GM06990 (cell line): ENCODE measurements around the gene FGR.

ENCODE experiments used
- DNase-seq: peaks from one replicate; pipeline ENCODE4 v3.0.0-alpha.2; 2011; ENCODE audit not compliant: insufficient read length; ENCODE audit errors: extremely low read depth
- H3K27me3 ChIP-seq: replicated peaks from 2 replicates; pipeline ENCODE4 v1.6.0; 2011; ENCODE audit warnings: low read length; ENCODE audit not compliant: control insufficient read depth, insufficient read depth
- H3K36me3 ChIP-seq: 2 replicates; pipeline ENCODE4 v1.5.1; 2011; ENCODE audit warnings: low read length; ENCODE audit not compliant: control insufficient read depth, insufficient read depth
- H3K4me3 ChIP-seq: replicated peaks from 2 replicates; pipeline ENCODE4 v1.5.1; 2011; ENCODE audit warnings: low read depth, mild to moderate bottlenecking, control low read depth, low read length
- TF ChIP-seq, protein P1 (sequence below): IDR thresholded peaks from 2 replicates; pipeline ENCODE4 v1.5.1; 2011; ENCODE audit warnings: low read length, control low read depth, mild to moderate bottlenecking, inconsistent platforms; ENCODE audit not compliant: insufficient read depth, poor library complexity, severe bottlenecking

FGR gene

DNA sequence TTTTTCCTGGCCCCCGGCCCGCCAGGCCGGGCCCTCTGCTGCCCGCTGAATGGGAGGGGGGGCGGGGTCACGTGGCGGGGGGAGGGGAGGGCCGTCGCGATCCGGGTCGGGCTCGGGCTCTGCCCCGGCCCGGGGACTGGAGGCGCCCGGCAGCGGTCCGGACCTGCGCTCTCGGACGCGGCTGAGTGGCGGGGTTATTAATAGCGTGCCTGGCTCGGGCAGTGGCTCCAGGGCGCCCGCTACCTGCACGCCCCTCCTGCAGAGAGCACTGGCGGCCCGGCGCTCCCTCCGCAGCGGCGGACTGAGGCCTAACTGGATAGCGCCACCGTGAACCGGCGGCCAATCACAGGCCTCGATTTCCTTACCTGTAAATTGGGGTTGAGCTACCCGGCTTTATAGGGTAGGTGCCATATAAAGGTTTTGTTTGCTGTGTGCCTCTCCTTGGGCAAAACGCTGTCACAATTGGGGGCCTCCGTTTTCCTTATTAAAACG lies 59.1 kb downstream of the FGR start:
- TF ChIP-seq, protein P1, sequence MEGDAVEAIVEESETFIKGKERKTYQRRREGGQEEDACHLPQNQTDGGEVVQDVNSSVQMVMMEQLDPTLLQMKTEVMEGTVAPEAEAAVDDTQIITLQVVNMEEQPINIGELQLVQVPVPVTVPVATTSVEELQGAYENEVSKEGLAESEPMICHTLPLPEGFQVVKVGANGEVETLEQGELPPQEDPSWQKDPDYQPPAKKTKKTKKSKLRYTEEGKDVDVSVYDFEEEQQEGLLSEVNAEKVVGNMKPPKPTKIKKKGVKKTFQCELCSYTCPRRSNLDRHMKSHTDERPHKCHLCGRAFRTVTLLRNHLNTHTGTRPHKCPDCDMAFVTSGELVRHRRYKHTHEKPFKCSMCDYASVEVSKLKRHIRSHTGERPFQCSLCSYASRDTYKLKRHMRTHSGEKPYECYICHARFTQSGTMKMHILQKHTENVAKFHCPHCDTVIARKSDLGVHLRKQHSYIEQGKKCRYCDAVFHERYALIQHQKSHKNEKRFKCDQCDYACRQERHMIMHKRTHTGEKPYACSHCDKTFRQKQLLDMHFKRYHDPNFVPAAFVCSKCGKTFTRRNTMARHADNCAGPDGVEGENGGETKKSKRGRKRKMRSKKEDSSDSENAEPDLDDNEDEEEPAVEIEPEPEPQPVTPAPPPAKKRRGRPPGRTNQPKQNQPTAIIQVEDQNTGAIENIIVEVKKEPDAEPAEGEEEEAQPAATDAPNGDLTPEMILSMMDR = peak; percentile 32
- H3K27me3 ChIP-seq = no peaks in the 10 kb centered on the region
- H3K36me3 ChIP-seq = no peaks in the 10 kb centered on the region
- peak overlapping the region; percentile 33 for H3K4me3 ChIP-seq
- no peak for DNase-seq

DNA sequence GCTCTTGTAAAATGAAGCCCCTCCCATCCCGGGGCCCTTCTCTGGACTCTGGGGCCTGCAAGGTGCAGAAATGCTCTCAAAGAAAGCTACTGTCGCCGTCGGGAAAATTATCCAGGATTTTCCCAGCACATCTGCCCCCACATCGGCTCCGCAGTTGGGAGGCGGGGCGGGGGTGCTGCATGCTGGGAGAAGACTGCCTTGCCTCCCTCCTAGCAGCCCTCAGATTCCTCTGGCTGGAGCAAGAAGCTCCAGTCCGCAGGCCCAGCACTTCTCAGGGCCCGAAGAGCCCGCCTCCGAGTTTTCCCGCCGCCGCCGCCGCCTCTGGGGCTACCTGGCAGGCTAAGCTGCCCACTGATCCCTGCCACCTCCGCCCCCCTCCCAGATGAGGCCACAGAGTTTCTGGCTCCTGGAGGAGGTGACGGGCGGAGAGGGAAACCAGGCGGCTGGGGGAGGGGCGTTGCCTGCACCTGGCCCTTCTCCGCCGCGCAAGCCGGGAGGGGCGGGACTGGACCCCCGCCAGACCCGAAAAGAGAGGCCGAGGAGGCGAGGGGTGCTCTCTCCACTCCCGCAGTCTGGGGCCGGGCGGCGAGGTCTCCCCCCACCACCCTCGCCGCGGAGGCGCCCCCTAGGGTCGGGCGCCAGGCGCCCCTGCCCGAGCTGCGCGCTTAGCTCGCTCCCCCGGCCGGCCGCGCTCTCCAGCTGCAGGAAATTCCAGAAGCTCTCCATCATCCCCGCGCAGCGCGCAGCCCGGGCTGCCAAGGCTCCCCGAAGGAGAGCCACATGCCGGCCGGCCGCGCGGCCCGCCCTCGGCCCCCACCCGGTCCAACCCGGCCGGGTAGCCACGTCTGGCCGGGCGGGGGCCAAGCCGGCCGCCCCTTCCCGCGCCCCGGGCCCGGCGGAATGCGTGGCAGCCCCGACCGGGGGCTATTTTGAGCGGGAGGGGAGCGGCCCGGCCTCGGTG lies 59.8 kb downstream of the FGR start:
- no peaks in the 10 kb centered on the region for H3K36me3 ChIP-seq
- H3K4me3 ChIP-seq = peak overlapping the region; percentile 33; the same call in 1 of the 2 replicates
- TF ChIP-seq, protein P1 = peak; percentile 2
- no peak for DNase-seq
- H3K27me3 ChIP-seq = no peaks in the 10 kb centered on the region

DNA sequence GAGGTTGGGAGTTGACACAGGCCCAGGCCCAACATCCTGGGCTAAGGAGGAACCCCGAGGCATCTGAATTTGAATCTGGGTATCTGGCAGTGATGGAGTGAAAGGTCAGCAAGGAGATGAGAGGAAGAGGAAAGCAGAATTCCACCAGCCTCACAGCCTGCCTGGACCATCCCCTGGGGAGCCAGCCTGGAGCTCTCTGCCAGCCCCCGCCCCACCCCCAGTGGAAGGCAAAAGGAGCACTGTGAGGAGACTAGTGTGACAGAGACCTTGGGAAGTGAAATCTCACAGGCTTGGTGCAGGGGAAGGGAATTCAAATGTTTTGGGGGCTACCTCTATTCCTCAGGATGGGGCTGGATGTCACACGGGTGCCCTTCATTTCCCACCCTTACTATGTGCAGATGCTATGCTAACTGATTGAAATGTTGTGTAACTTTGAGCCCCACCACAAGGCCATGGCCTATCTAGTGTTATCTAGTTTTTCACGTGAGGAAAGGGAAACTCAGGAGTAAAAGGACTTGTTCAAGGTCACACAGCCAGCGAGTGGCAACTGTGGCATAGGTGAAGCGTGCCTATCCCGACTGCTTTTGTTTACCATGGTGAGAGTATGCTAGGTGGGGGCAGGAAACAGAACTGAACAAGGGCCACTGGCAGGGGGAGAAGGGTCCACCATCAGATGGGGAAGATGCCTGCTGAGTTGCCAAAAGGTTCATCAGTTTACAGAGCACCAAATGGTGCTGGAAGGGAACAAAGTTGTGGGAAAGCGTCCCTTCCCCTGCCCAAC lies 60.8 kb downstream of the FGR start:
- Histone ChIP-seq H3K4me3 (no peak overlapping the region), H3K27me3 (no peaks in the 10 kb centered on the region), H3K36me3 (no peaks in the 10 kb centered on the region)
- no peak for DNase-seq
- TF ChIP-seq, protein P1 = no peak

DNA sequence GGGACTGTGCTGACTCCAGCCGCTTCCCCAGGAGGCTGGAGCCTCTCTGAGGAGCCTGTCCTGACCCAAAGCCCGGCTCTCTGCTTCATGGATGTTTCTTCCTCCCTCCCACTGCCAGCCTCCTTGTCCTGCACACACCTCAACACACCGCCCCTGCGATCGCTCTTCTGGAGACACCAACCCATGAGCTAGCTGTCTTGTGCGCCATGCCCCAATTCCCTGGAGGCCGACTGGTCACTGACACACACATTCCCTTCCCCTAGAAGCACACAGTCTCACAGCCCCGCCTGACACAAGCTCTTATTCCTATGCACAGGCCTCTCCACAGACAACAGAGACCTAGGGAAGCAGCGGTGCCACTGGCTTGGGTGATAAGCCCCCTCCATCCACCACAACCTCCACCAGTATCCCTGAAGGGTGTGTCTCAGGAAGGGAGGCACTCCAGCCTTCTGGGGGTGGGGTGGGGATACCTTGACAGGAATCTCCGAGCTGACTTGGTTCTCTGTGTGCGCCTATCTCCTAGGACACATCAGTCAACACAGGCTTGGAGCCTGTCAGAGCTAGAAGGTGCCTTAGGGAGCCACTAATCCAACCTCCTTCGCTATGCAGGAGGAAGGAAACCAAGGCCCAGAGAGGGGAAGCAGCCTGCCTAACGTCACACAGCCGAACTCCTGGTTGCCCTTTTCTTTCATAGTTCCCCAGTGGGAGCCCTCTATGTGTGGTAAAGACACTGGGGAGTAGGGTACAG lies 62.1 kb downstream of the FGR start:
- no peaks in the 10 kb centered on the region for H3K36me3 ChIP-seq
- no peaks in the 10 kb centered on the region for H3K27me3 ChIP-seq
- DNase-seq = no peak
- no peak overlapping the region for H3K4me3 ChIP-seq
- TF ChIP-seq, protein P1 = no peak

DNA sequence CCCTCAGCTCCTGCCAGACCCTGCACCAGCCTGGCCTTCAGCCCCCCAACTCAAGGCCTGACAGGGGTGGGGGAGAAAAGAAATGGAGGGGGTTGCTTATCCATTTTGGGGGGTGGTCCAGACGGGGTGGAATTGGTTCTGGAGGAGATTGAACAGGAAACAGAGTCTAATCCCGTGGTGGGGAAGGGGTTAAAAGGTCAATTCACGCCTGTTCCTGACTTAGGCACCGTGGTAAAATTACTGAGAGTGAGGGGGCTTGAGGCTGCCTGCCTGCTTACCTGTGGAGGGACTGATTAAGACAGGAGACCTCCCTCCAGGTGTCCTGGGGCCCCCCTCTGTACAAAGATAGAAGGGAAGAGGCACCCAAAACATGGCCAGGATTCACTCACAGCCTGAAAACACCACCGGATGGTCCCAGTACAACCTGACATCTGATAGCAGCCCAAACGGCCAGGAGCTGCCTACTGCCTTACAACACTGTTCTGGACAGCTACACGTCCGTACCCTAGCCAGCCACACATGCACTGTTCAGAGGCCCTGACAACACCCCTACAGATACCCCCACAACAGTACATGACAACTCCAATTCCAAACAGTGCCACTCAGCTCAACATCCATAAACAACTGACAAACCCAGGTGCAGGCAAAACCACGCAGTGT lies 62.8 kb downstream of the FGR start:
- no peak overlapping the region for H3K4me3 ChIP-seq
- no peaks in the 10 kb centered on the region for H3K27me3 ChIP-seq
- no peak for DNase-seq
- no peaks in the 10 kb centered on the region for H3K36me3 ChIP-seq
- TF ChIP-seq, protein P1 = no peak
